ENCODE data around the gene SYP. TPM values are rescaled to one million over a fixed set of nuclear protein-coding genes. Genes with fewer than 3 reads are reported as not detected.

Gene SYP
- total and polyA plus RNA-seq, 7 donors: 1.2 to 20.2 (median 8.0) TPM

- Histone ChIP-seq H3K27me3 (peaks cover 0 to 6% (median 0%) of the 10 kb centered on the region in 3 donors), H3K36me3 (peaks cover 0 to 14% (median 5%) of the 10 kb centered on the region in 4 donors), H3K9me3 (no peaks in the 10 kb centered on the region), H3K4me3 (no peak overlapping the region), H3K4me1 (peaks cover 0 to 11% (median 2%) of the 10 kb centered on the region in 4 donors), H3K27ac (no peak overlapping the region)
- WGBS, 2 donors: 81 to 84% methylated on average over 7 of the region's 7 CpGs
- intact Hi-C loops (cut with DNase I): no loop called here
- no peak for DNase-seq
- TF ChIP-seq, protein P1, sequence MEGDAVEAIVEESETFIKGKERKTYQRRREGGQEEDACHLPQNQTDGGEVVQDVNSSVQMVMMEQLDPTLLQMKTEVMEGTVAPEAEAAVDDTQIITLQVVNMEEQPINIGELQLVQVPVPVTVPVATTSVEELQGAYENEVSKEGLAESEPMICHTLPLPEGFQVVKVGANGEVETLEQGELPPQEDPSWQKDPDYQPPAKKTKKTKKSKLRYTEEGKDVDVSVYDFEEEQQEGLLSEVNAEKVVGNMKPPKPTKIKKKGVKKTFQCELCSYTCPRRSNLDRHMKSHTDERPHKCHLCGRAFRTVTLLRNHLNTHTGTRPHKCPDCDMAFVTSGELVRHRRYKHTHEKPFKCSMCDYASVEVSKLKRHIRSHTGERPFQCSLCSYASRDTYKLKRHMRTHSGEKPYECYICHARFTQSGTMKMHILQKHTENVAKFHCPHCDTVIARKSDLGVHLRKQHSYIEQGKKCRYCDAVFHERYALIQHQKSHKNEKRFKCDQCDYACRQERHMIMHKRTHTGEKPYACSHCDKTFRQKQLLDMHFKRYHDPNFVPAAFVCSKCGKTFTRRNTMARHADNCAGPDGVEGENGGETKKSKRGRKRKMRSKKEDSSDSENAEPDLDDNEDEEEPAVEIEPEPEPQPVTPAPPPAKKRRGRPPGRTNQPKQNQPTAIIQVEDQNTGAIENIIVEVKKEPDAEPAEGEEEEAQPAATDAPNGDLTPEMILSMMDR (IDR thresholded peaks at IDR 0.05): no peak
- TF ChIP-seq EP300 (IDR thresholded peaks at IDR 0.05): no peak
- TF ChIP-seq POLR2AphosphoS5 (IDR thresholded peaks at IDR 0.05): no peak
- TF ChIP-seq POLR2A (IDR thresholded peaks at IDR 0.05): no peak
Observed at GRCh38 chrX:49238735-49239134, 38.7 kb upstream of the SYP start.

- TF ChIP-seq, protein P1 (IDR thresholded peaks at IDR 0.05): no peak
- TF ChIP-seq POLR2AphosphoS5 (IDR thresholded peaks at IDR 0.05): no peak
- TF ChIP-seq EP300 (IDR thresholded peaks at IDR 0.05): no peak
- TF ChIP-seq POLR2A (IDR thresholded peaks at IDR 0.05): no peak
- intact Hi-C loops (cut with DNase I): loop anchor here (2.0 kb wide), 1 partner anchor 32 kb away; the partner anchor contains the start of gene PPP1R3F
- no peaks in the 10 kb centered on the region for H3K9me3 ChIP-seq
- no peak for DNase-seq
- H3K27ac ChIP-seq: no peak overlapping the region
- WGBS, 2 donors: 57 to 79% methylated on average over 9 of the region's 9 CpGs
- H3K4me3 ChIP-seq: no peak overlapping the region
- H3K4me1 ChIP-seq: peaks cover 0 to 11% (median 2%) of the 10 kb centered on the region in 4 donors
- no peaks in the 10 kb centered on the region for H3K36me3 ChIP-seq
- H3K27me3 ChIP-seq: peaks cover 0 to 6% (median 0%) of the 10 kb centered on the region in 3 donors
Observed at GRCh38 chrX:49237060-49237459, 37.1 kb upstream of the SYP start.

- no peak for DNase-seq
- no peak for TF ChIP-seq POLR2A (IDR thresholded peaks at IDR 0.05)
- TF ChIP-seq, protein P1 (IDR thresholded peaks at IDR 0.05): no peak
- peaks cover 0 to 11% (median 2%) of the 10 kb centered on the region in 4 donors for H3K4me1 ChIP-seq
- H3K9me3 ChIP-seq: no peaks in the 10 kb centered on the region
- WGBS, 2 donors: 56 to 60% methylated on average over 56 of the region's 56 CpGs
- peak overlapping the region in 1 of 4 donors; percentile 17 for H3K4me3 ChIP-seq
- no peaks in the 10 kb centered on the region for H3K36me3 ChIP-seq
- peaks cover 0 to 17% (median 7%) of the 10 kb centered on the region in 3 donors for H3K27me3 ChIP-seq
- H3K27ac ChIP-seq: no peak overlapping the region
- intact Hi-C loops (cut with DNase I): no loop called here
Observed at GRCh38 chrX:49233887-49234555, 34.0 kb upstream of the SYP start.

DNA sequence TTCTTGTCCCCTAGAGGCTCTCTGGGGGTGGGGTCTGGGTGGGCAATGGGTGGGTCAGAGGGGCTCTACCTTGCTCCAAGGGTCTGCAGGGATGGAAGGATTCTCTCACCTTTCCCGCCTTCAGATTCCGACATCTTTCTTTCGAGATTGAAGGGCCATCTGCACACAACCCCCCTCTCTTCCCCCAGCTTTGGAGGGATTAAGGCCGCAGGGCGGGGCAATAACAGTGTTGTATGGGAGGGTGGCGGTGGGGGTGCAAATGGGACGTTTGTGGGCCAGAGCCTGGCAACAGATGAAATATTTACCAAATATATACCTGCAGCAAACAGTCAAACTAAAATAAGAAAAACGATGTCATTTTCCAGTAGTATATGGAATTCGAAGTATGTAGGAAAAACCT is 33.2 kb upstream of the SYP start, which contains the start of gene CACNA1F:
CACNA1F (minus strand) TSS at position 165 of the 400 bp plus-strand sequence; CDS start at position 134, 31 bp downstream.
- no peak for DNase-seq
- Histone ChIP-seq H3K27me3 (peaks cover 0 to 17% (median 7%) of the 10 kb centered on the region in 3 donors), H3K9me3 (no peaks in the 10 kb centered on the region), H3K36me3 (no peaks in the 10 kb centered on the region), H3K27ac (no peak within 1 kb of the TSS), H3K4me3 (peak within 1 kb of the TSS in 1 of 4 donors; percentile 17), H3K4me1 (peaks cover 0 to 11% (median 2%) of the 10 kb centered on the region in 4 donors)
- intact Hi-C loops (cut with DNase I): no loop called here
- TF ChIP-seq POLR2AphosphoS5 (IDR thresholded peaks at IDR 0.05) (no peak), EP300 (IDR thresholded peaks at IDR 0.05) (no peak), POLR2A (IDR thresholded peaks at IDR 0.05) (no peak)
- 71 to 83% methylated on average over 9 of the region's 9 CpGs for WGBS, 2 donors

GRCh38 chrX:49232525-49232924 is 32.5 kb upstream of the SYP start:
- WGBS, 2 donors: 87% methylated on average over 2 of the region's 2 CpGs
- Histone ChIP-seq H3K36me3 (no peaks in the 10 kb centered on the region), H3K4me3 (no peak overlapping the region), H3K27ac (no peak overlapping the region), H3K27me3 (peaks cover 0 to 17% (median 7%) of the 10 kb centered on the region in 3 donors), H3K4me1 (peaks cover 0 to 11% (median 2%) of the 10 kb centered on the region in 4 donors), H3K9me3 (no peaks in the 10 kb centered on the region)
- TF ChIP-seq, protein P1 (IDR thresholded peaks at IDR 0.05): no peak
- TF ChIP-seq POLR2AphosphoS5 (IDR thresholded peaks at IDR 0.05) (no peak), POLR2A (IDR thresholded peaks at IDR 0.05) (no peak), EP300 (IDR thresholded peaks at IDR 0.05) (no peak)
- no peak for DNase-seq
- intact Hi-C loops (cut with DNase I): no loop called here

Measured in sigmoid colon (tissue), 7 donors.